Caco-2 (cell line): Measurements from ENCODE around the gene DYNC2LI1. TPM values are rescaled to one million over a fixed set of nuclear protein-coding genes. Genes with fewer than 3 reads are reported as not detected.

Source experiments
- BruUV-seq: library from RNA; stranded (reverse); fragments of 400-500 nt; replicated peaks from 2 replicates; lab custom pipeline; 2021; lab: Mats Ljungman, UMichigan
- CTCF ChIA-PET: fragments of 300-600 bp; sonication (Branson Sonifier 250); formaldehyde crosslinking; loops from one replicate; lab custom pipeline; 2022; ENCODE audit warnings: antibody characterized with exemption; lab: Charles Lee
- POLR2A ChIA-PET: fragments of 300-600 bp; sonication (Branson Sonifier 250); formaldehyde crosslinking; loops from one replicate; lab custom pipeline; 2022; ENCODE audit warnings: antibody characterized with exemption; lab: Charles Lee
- DNase-seq, 2 experiments: peaks; one replicate each; pipeline versions ENCODE4 v3.0.0 to v3.0.0-alpha.2; 2020 to 2022
- H3K27me3 ChIP-seq: replicated peaks from 2 replicates; pipeline ENCODE4 v1.6.0; 2011; ENCODE audit warnings: low read length; ENCODE audit not compliant: control insufficient read depth, insufficient read depth
- H3K36me3 ChIP-seq: 2 replicates; pipeline ENCODE4 v1.5.1; 2011; ENCODE audit warnings: low read length; ENCODE audit not compliant: control insufficient read depth, insufficient read depth
- H3K4me1 ChIP-seq: fragments of 250-450 bp; sonication (Bioruptor Pico); 2 replicates; pipeline ENCODE4 v1.5.1; 2020; ENCODE audit warnings: mild to moderate bottlenecking
- H3K4me3 ChIP-seq: 2 replicates; pipeline ENCODE4 v1.5.1; 2011; ENCODE audit warnings: low read depth, mild to moderate bottlenecking, control low read depth, low read length
- H3K9me3 ChIP-seq: fragments of 250-450 bp; sonication (Bioruptor Pico); 2 replicates; pipeline ENCODE4 v1.5.1; 2020; ENCODE audit warnings: mild to moderate bottlenecking, moderate library complexity
- H3K27ac Mint-ChIP-seq: one replicate; pipeline ENCODE4 v1.8.0; 2022; ENCODE audit warnings: mixed read lengths; ENCODE audit not compliant: unreplicated experiment
- H3K27me3 Mint-ChIP-seq: one replicate; pipeline ENCODE4 v1.8.0; 2022; ENCODE audit warnings: mixed read lengths; ENCODE audit not compliant: insufficient read depth, unreplicated experiment
- H3K36me3 Mint-ChIP-seq: one replicate; pipeline ENCODE4 v1.8.0; 2022; ENCODE audit warnings: mild to moderate bottlenecking, mixed read lengths; ENCODE audit not compliant: insufficient read depth, unreplicated experiment
- H3K4me1 Mint-ChIP-seq: one replicate; pipeline ENCODE4 v1.8.0; 2022; ENCODE audit warnings: low read depth, mixed read lengths; ENCODE audit not compliant: unreplicated experiment
- H3K4me3 Mint-ChIP-seq: one replicate; pipeline ENCODE4 v1.8.0; 2022; ENCODE audit warnings: mild to moderate bottlenecking, moderate library complexity, mixed read lengths; ENCODE audit not compliant: unreplicated experiment
- H3K9me3 Mint-ChIP-seq: one replicate; pipeline ENCODE4 v1.8.0; 2022; ENCODE audit warnings: mixed read lengths; ENCODE audit not compliant: unreplicated experiment
- intact Hi-C: fragments of 100-400 bp; cut with micrococcal nuclease; formaldehyde crosslinking; loops from one replicate; pipeline ENCODE4 v1.10.0; 2022; ENCODE audit not compliant: unreplicated experiment
- total RNA-seq: library from RNA; stranded (reverse); gene quantifications from 2 replicates; pipeline ENCODE4 v1.2.3, GENCODE V29; 2022
- TF ChIP-seq, protein P1 (sequence below), 2 experiments: fragments of 200-600 bp in 1 of 2; IDR thresholded peaks; 1 replicate in 1 of 2; 2 replicates in 1 of 2; pipeline versions ENCODE4 v1.5.1 to v1.8.0; 2011 to 2022; ENCODE audit warnings: antibody characterized with exemption in 1 of 2, control low read depth in 1 of 2, inconsistent platforms in 1 of 2, low read depth in 1 of 2, low read length in 1 of 2, mild to moderate bottlenecking in 1 of 2, moderate library complexity in 1 of 2; ENCODE audit not compliant: insufficient read depth in 1 of 2, severe bottlenecking in 1 of 2, unreplicated experiment in 1 of 2

Gene DYNC2LI1
- total RNA-seq, 1 experiment from 2014 or later = 8.3 TPM

DNA sequence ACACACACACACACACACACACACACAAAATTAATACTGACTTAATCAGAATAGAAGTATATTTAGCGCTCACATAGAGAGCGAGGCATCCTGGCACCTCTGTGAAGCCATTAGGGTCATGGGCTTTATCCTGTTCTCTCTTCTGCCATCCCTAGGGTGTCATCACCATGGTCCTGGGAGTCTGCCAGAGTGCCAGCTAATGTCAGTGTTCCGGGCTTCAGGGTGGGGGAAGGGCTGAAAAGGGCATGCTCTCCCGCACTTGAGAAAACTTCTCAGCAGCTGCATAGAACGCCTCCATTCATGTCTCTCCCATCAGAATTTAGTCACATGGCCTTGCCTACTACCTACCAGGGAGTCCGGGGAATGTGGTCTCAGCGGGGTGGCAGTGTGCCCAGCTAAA, 19.7 kb upstream of the DYNC2LI1 start:
- no peak for DNase-seq
- H3K27me3 ChIP-seq = no peaks in the 10 kb centered on the region
- H3K36me3 ChIP-seq = no peaks in the 10 kb centered on the region
- no peak overlapping the region for H3K4me3 ChIP-seq
- no peaks in the 10 kb centered on the region for H3K27me3 Mint-ChIP-seq
- no peaks in the 10 kb centered on the region for H3K9me3 Mint-ChIP-seq
- peaks cover 4% of the 10 kb centered on the region for H3K4me1 Mint-ChIP-seq
- CTCF ChIA-PET = no interaction called here
- TF ChIP-seq, protein P1, sequence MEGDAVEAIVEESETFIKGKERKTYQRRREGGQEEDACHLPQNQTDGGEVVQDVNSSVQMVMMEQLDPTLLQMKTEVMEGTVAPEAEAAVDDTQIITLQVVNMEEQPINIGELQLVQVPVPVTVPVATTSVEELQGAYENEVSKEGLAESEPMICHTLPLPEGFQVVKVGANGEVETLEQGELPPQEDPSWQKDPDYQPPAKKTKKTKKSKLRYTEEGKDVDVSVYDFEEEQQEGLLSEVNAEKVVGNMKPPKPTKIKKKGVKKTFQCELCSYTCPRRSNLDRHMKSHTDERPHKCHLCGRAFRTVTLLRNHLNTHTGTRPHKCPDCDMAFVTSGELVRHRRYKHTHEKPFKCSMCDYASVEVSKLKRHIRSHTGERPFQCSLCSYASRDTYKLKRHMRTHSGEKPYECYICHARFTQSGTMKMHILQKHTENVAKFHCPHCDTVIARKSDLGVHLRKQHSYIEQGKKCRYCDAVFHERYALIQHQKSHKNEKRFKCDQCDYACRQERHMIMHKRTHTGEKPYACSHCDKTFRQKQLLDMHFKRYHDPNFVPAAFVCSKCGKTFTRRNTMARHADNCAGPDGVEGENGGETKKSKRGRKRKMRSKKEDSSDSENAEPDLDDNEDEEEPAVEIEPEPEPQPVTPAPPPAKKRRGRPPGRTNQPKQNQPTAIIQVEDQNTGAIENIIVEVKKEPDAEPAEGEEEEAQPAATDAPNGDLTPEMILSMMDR (IDR thresholded peaks at IDR 0.05; ENCODE audit: insufficient read depth in 1 of 2, low read depth in 1 of 2, low read length in 1 of 2, severe bottlenecking in 1 of 2, unreplicated experiment in 1 of 2) = no peak
- POLR2A ChIA-PET = no interaction called here
- no peaks in the 10 kb centered on the region for H3K36me3 Mint-ChIP-seq
- no peaks in the 10 kb centered on the region for H3K9me3 ChIP-seq
- intact Hi-C loops = no loop called here
- no peaks in the 10 kb centered on the region for H3K4me1 ChIP-seq
- no peak overlapping the region for H3K4me3 Mint-ChIP-seq
- no TSS peak for BruUV-seq
- no peak overlapping the region for H3K27ac Mint-ChIP-seq

DNA sequence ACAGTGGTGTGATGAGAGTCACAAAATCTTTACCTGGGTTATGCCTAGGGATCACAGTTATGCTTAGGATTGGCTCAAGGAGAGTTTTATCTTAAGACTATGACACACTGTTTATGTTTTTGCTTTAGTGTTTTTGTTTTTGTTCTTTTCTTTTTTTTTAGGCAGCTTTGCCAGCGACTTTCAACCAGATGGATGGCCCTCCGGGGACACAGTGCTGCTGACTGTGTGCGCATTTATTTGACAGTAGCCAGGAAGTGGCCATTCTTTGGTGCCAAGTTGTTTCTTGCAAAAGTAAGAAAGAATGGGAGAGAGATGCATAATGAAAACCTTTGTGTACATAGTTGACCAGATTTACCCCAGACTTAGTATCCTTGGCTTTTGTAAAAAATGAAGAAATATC, 15.1 kb upstream of the DYNC2LI1 start:
- no peak for DNase-seq
- ChIA-PET POLR2A (no interaction called here), CTCF (no interaction called here)
- intact Hi-C loops = no loop called here
- no peaks in the 10 kb centered on the region for H3K36me3 Mint-ChIP-seq
- no TSS peak for BruUV-seq
- H3K27me3 ChIP-seq = no peaks in the 10 kb centered on the region
- H3K27me3 Mint-ChIP-seq = no peaks in the 10 kb centered on the region
- TF ChIP-seq, protein P1 (IDR thresholded peaks at IDR 0.05; ENCODE audit: insufficient read depth in 1 of 2, low read depth in 1 of 2, low read length in 1 of 2, severe bottlenecking in 1 of 2, unreplicated experiment in 1 of 2) = no peak
- no peak overlapping the region for H3K27ac Mint-ChIP-seq
- no peaks in the 10 kb centered on the region for H3K9me3 ChIP-seq
- H3K36me3 ChIP-seq = no peaks in the 10 kb centered on the region
- H3K4me3 ChIP-seq = no peak overlapping the region
- H3K4me1 ChIP-seq = no peaks in the 10 kb centered on the region
- H3K4me1 Mint-ChIP-seq = peaks cover 12% of the 10 kb centered on the region
- H3K4me3 Mint-ChIP-seq = no peak overlapping the region
- no peaks in the 10 kb centered on the region for H3K9me3 Mint-ChIP-seq

DNA sequence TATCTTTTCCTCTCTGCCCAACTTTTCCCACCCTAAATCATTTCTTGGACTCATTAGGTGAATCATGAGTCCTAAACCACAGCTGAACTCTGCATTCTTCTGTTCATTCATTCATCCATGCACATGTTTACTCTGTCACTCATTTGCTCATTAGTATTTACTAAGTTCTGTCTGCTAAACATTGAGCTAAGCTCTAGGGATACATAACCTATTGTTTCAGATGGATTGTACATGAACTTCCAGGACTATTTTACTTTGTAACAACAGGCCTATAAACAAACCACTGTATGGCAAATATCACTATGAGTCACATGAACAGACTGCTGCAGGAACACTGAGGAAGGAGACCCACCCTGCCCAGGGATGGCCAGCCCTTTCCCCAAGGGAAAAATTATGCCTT, 14.6 kb upstream of the DYNC2LI1 start:
- Mint-ChIP-seq H3K27me3 (no peaks in the 10 kb centered on the region), H3K9me3 (no peaks in the 10 kb centered on the region), H3K4me1 (peaks cover 12% of the 10 kb centered on the region), H3K4me3 (no peak overlapping the region), H3K27ac (no peak overlapping the region), H3K36me3 (no peaks in the 10 kb centered on the region)
- TF ChIP-seq, protein P1 (IDR thresholded peaks at IDR 0.05; ENCODE audit: insufficient read depth in 1 of 2, low read depth in 1 of 2, low read length in 1 of 2, severe bottlenecking in 1 of 2, unreplicated experiment in 1 of 2) = no peak
- DNase-seq = no peak
- ChIA-PET CTCF (no interaction called here), POLR2A (no interaction called here)
- Histone ChIP-seq H3K4me3 (no peak overlapping the region), H3K36me3 (no peaks in the 10 kb centered on the region), H3K4me1 (no peaks in the 10 kb centered on the region), H3K27me3 (no peaks in the 10 kb centered on the region), H3K9me3 (no peaks in the 10 kb centered on the region)
- no TSS peak for BruUV-seq
- intact Hi-C loops = no loop called here
